Bronchial epithelial cell (primary cell): Measurements from ENCODE around the gene NR1D1. TPM values are rescaled to one million over a fixed set of nuclear protein-coding genes. Genes with fewer than 3 reads are reported as not detected.

Source experiments
- DNase-seq: peaks from one replicate; pipeline ENCODE4 v3.0.0-alpha.2; 2010; ENCODE audit warnings: low read depth
- FAIRE-seq: peaks from 2 replicates; lab custom pipeline; 2011; peaks lifted over from hg19 to GRCh38; lab: Jason Lieb, UNC
- H3K27me3 ChIP-seq: 2 replicates; pipeline ENCODE4 v1.5.1; 2011; ENCODE audit warnings: low read length; ENCODE audit not compliant: control insufficient read depth, insufficient read depth
- H3K36me3 ChIP-seq: 2 replicates; pipeline ENCODE4 v1.5.1; 2011; ENCODE audit warnings: low read length; ENCODE audit not compliant: control insufficient read depth, insufficient read depth
- H3K4me3 ChIP-seq: 2 replicates; pipeline ENCODE4 v1.5.1; 2011; ENCODE audit warnings: mild to moderate bottlenecking, low read depth, low read length, control low read depth
- total RNA-seq: library from RNA; depleted of rRNA; stranded (reverse); fragments of >200 nt; gene quantifications from 2 replicates; pipeline ENCODE4 v1.2.1, GENCODE V29; 2014
- TF ChIP-seq, protein P1 (sequence below): IDR thresholded peaks from 2 replicates; pipeline ENCODE4 v1.5.1; 2011; ENCODE audit warnings: mild to moderate bottlenecking, moderate library complexity, low read length, control low read depth, inconsistent platforms; ENCODE audit not compliant: insufficient read depth, severe bottlenecking

NR1D1 gene
- total RNA-seq, 1 donor from 2014 or later = 0.79 TPM

DNA sequence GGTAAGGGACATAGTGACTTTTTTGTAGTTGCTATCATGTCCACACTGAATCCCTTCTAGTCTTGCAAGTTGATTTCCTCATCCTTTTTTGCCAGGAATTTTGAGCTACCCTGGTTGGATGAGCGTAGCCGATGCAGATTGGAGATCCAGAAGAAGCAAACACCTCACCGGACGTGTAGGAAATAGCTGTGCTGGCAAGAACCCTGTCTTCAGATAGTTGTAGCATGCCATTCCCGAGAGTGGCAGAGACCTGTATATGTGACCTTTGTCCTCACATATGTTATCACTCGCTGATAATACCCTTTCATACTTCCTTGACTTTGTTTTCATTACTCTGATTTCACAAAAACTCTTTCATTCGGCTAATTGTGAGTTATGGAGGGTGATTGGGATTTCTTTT lies 33.8 kb upstream of the NR1D1 start:
- no peaks in the 10 kb centered on the region for H3K27me3 ChIP-seq
- TF ChIP-seq, protein P1, sequence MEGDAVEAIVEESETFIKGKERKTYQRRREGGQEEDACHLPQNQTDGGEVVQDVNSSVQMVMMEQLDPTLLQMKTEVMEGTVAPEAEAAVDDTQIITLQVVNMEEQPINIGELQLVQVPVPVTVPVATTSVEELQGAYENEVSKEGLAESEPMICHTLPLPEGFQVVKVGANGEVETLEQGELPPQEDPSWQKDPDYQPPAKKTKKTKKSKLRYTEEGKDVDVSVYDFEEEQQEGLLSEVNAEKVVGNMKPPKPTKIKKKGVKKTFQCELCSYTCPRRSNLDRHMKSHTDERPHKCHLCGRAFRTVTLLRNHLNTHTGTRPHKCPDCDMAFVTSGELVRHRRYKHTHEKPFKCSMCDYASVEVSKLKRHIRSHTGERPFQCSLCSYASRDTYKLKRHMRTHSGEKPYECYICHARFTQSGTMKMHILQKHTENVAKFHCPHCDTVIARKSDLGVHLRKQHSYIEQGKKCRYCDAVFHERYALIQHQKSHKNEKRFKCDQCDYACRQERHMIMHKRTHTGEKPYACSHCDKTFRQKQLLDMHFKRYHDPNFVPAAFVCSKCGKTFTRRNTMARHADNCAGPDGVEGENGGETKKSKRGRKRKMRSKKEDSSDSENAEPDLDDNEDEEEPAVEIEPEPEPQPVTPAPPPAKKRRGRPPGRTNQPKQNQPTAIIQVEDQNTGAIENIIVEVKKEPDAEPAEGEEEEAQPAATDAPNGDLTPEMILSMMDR = no peak
- FAIRE-seq = no peak
- no peak for DNase-seq
- peaks cover 19% of the 10 kb centered on the region for H3K36me3 ChIP-seq
- H3K4me3 ChIP-seq = no peak overlapping the region

DNA sequence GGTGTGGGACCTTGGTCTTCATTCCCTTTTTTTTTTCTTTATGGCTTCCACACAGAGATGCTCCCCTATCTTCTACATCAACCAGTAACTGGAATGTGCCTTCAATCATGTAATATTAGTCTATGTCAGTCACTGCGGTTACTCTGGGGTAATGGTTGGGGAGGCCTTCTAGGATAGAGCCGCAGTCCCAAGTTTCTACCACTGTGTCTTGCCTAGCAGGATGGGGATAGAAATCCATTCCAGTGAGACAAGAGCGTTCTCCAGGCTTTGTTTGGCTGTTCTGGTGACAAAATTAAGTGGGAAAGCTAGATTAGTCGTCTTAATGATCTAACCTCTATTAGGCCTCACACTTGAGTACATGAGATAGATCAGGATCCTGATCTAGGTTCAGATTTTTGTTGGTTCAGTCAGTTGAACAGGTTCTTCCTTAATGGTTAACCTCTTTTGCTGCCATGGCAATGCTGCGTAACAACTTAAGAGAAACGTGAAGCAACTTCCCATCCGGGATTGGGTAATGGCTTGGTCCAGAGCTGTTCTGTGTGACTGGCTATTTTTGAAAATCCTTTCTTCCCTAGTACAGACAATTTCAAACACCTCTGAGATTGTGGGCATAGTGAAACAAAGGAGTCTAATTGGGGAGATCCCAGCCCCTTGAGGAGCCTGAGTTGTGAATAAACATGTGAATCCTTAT lies 30.1 kb upstream of the NR1D1 start:
- FAIRE-seq (no peak), DNase-seq (no peak)
- peaks cover 27% of the 10 kb centered on the region for H3K36me3 ChIP-seq

DNA sequence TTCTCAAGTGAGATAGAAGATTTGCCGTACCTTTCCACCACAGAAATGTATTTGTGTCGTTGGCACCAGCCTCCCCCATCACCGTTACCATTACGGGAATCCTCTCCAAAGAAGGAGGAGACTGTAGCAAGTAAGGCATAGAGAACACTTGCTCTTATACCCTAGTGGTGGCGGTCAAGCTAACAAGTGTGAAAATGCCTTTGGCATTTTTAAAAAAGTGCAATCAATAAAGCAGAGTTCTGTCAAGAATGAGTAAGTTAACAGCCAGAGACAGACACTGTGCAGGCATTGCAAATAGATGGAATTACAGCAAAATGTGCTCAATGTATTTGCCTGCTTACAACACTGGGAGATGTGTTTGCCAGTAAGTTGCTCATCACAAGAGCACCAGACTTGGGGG lies 29.1 kb upstream of the NR1D1 start:
- Histone ChIP-seq H3K4me3 (no peak overlapping the region), H3K36me3 (peaks cover 27% of the 10 kb centered on the region), H3K27me3 (no peaks in the 10 kb centered on the region)
- TF ChIP-seq, protein P1 = no peak
- no peak for DNase-seq
- no peak for FAIRE-seq

More for the DNA sequence above, 30.1 kb upstream of the NR1D1 start:
- Histone ChIP-seq H3K4me3 (no peak overlapping the region), H3K27me3 (no peaks in the 10 kb centered on the region)
- TF ChIP-seq, protein P1 = no peak

DNA sequence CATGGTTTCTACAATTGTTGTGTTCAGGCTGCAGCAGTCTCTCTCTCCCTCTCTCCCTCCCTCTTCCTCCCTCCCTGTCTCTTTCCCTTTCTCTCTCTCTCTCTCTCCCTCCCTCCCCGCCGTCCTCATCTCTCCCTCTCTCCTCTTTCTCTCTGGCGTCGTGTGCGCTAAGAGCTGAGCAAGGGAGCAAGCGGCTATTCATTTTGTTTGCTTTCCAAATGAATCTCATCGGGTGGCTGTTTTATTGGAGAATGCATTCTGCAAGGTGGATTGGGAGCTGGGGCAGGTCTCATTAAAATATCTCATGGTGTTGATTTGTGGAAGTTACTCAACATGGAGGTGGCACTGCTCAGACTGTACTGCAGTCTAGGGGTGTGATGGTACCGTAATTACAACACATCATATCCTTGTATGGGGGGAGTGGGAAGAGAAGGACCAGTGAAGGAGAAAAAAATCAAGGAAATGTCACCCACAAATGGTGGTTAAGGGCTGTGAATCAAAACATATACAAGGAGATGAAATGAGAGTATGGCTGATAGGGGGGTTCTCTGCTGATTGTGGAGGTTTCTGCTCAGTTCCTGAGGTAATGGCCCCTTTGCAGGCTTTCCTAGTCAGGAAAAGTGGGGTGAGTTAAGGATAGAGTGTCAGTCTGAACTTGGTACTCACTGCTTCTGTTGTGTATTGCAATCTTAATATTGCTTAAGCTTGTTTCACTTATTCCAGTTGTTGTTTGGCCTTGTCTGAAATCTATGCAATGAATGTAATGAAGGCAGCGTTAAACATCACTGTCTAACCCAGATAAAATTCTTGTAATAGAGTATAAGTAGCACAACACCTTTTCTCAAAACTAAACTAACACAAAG lies 24.1 kb upstream of the NR1D1 start:
- FAIRE-seq = no peak
- DNase-seq = no peak
- Histone ChIP-seq H3K4me3 (peak overlapping the region; percentile 84), H3K36me3 (peaks cover 12% of the 10 kb centered on the region), H3K27me3 (no peaks in the 10 kb centered on the region)
- TF ChIP-seq, protein P1 = no peak

DNA sequence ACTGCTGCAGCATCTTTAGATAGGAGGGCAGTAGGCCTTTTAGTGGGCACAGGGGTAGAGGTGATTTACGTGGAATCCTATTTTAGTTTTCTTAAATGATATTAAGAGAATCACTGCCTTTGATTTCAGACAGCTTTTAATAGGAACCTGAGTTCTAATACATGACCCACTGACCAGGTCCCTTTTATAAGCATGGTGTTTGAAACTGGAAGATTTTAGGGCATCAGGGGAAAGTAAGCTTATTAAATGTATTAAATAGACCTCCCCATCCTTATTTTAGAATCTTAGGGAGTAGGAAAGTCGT lies 23.4 kb upstream of the NR1D1 start:
- no peaks in the 10 kb centered on the region for H3K27me3 ChIP-seq
- TF ChIP-seq, protein P1 = no peak
- no peak for DNase-seq
- no peak for FAIRE-seq
- H3K36me3 ChIP-seq = peaks cover 9% of the 10 kb centered on the region
- H3K4me3 ChIP-seq = peak overlapping the region; percentile 84
